ENCODE measurements around the gene STRBP. TPM values are rescaled to one million over a fixed set of nuclear protein-coding genes. Genes with fewer than 3 reads are reported as not detected.
A peak's percentile ranks its signal among the peaks of the same experiment; 100 is the strongest.

Gene STRBP
- total RNA-seq, 1 experiment from 2014 or later, result 18.4 TPM

GRCh38 chr9:123131993-123132392 lies 136.4 kb downstream of the STRBP start:
- no peak for DNase-seq (ENCODE audit: low spot score)

GRCh38 chr9:123131258-123131657 lies 137.1 kb downstream of the STRBP start:
- no peak for DNase-seq (ENCODE audit: low spot score)

GRCh38 chr9:123129423-123129822 lies 139.0 kb downstream of the STRBP start:
- DNase-seq (ENCODE audit: low spot score), result no peak

- DNase-seq (ENCODE audit: low spot score), result no peak
Measured at GRCh38 chr9:123128591-123128990, 139.8 kb downstream of the STRBP start.

- DNase-seq (ENCODE audit: low spot score), result no peak
Measured at GRCh38 chr9:123127512-123128075, 140.8 kb downstream of the STRBP start.

GRCh38 chr9:123121457-123121856 lies 146.9 kb downstream of the STRBP start:
- DNase-seq (ENCODE audit: low spot score), result no peak

- DNase-seq (ENCODE audit: low spot score), result no peak
Measured at GRCh38 chr9:123120953-123121352, 147.4 kb downstream of the STRBP start.

- no peak for DNase-seq (ENCODE audit: low spot score)
Measured at GRCh38 chr9:123120131-123120530, 148.3 kb downstream of the STRBP start.

- DNase-seq (ENCODE audit: low spot score), result no peak
Measured at GRCh38 chr9:123119566-123119965, 148.8 kb downstream of the STRBP start.

- DNase-seq (ENCODE audit: low spot score), result no peak
Measured at GRCh38 chr9:123116036-123116435, 152.3 kb downstream of the STRBP start.

GRCh38 chr9:123115146-123115913 lies 153.1 kb downstream of the STRBP start:
- DNase-seq (ENCODE audit: low spot score), result no peak

- no peak for DNase-seq (ENCODE audit: low spot score)
Measured at GRCh38 chr9:123113185-123113584, 155.2 kb downstream of the STRBP start.

GRCh38 chr9:123112015-123112975 lies 156.1 kb downstream of the STRBP start:
- peak; percentile 19 for DNase-seq (ENCODE audit: low spot score)

- peak; percentile 15 for DNase-seq (ENCODE audit: low spot score)
Measured at GRCh38 chr9:123111427-123112014, 156.9 kb downstream of the STRBP start.

GRCh38 chr9:123109540-123110279 lies 158.7 kb downstream of the STRBP start:
- DNase-seq (ENCODE audit: low spot score), result no peak

GRCh38 chr9:123108976-123109375 lies 159.4 kb downstream of the STRBP start:
- no peak for DNase-seq (ENCODE audit: low spot score)

GRCh38 chr9:123107639-123108285 lies 160.6 kb downstream of the STRBP start:
- DNase-seq (ENCODE audit: low spot score), result no peak

- DNase-seq (ENCODE audit: low spot score), result no peak
Measured at GRCh38 chr9:123105490-123105889, 162.9 kb downstream of the STRBP start.

GRCh38 chr9:123104807-123105206 lies 163.6 kb downstream of the STRBP start:
- DNase-seq (ENCODE audit: low spot score), result no peak

- DNase-seq (ENCODE audit: low spot score), result no peak
Measured at GRCh38 chr9:123102375-123103113, 165.8 kb downstream of the STRBP start.
